HG03066 (cell line): Measurements from ENCODE around the gene BCR.

Source experiments
- ATAC-seq: cut with Tn5 transposase; IDR thresholded peaks from one replicate; pipeline ENCODE4 v1.9.1; 2021; ENCODE audit warnings: low read depth; ENCODE audit not compliant: unreplicated experiment

Gene BCR

GRCh38 chr22:23225724-23226496, 45.6 kb downstream of the BCR start:
- ATAC-seq, result no peak

- no peak for ATAC-seq
These were observed 46.2 kb downstream of the BCR start for GRCh38 chr22:23226497-23226850.

GRCh38 chr22:23227380-23227779, 47.1 kb downstream of the BCR start:
- ATAC-seq, result no peak

- ATAC-seq, result no peak
These were observed 48.2 kb downstream of the BCR start for GRCh38 chr22:23228503-23228902.

- ATAC-seq, result no peak
These were observed 49.3 kb downstream of the BCR start for GRCh38 chr22:23229646-23230045.

GRCh38 chr22:23230348-23231068, 50.2 kb downstream of the BCR start:
- no peak for ATAC-seq

- ATAC-seq, result no peak
These were observed 51.3 kb downstream of the BCR start for GRCh38 chr22:23231471-23232093.

- no peak for ATAC-seq
These were observed 52.0 kb downstream of the BCR start for GRCh38 chr22:23232094-23232905.

GRCh38 chr22:23233084-23233531, 52.8 kb downstream of the BCR start:
- ATAC-seq, result no peak

- ATAC-seq, result no peak
These were observed 53.6 kb downstream of the BCR start for GRCh38 chr22:23233752-23234408.

GRCh38 chr22:23234409-23235161, 54.3 kb downstream of the BCR start:
- no peak for ATAC-seq

GRCh38 chr22:23235425-23235824, 55.1 kb downstream of the BCR start:
- no peak for ATAC-seq

- ATAC-seq, result no peak
These were observed 55.7 kb downstream of the BCR start for GRCh38 chr22:23236026-23236425.

- no peak for ATAC-seq
These were observed 56.3 kb downstream of the BCR start for GRCh38 chr22:23236440-23237184.

- no peak for ATAC-seq
These were observed 57.0 kb downstream of the BCR start for GRCh38 chr22:23237201-23237798.

- ATAC-seq, result no peak
These were observed 57.5 kb downstream of the BCR start for GRCh38 chr22:23237841-23238240.

GRCh38 chr22:23238707-23239106, 58.4 kb downstream of the BCR start:
- ATAC-seq, result no peak

GRCh38 chr22:23239429-23239828, 59.1 kb downstream of the BCR start:
- no peak for ATAC-seq
